ENCODE data around the gene SPOCK1.

SPOCK1 gene

GRCh38 chr5:137320056-137321045 is 178.8 kb downstream of the SPOCK1 start:
- peak; percentile 23 to 47 for DNase-seq

- DNase-seq, result no peak
Measured at GRCh38 chr5:137318027-137318426, 181.1 kb downstream of the SPOCK1 start.

GRCh38 chr5:137316346-137316736 is 182.8 kb downstream of the SPOCK1 start:
- DNase-seq, result no peak

- no peak for DNase-seq
Measured at GRCh38 chr5:137315534-137316345, 183.4 kb downstream of the SPOCK1 start.

- DNase-seq, result no peak
Measured at GRCh38 chr5:137315109-137315508, 184.0 kb downstream of the SPOCK1 start.

GRCh38 chr5:137313526-137314175 is 185.5 kb downstream of the SPOCK1 start:
- DNase-seq, result no peak

- no peak for DNase-seq
Measured at GRCh38 chr5:137312011-137312410, 187.1 kb downstream of the SPOCK1 start.

- DNase-seq, result no peak
Measured at GRCh38 chr5:137310051-137310730, 188.9 kb downstream of the SPOCK1 start.

GRCh38 chr5:137309290-137309689 is 189.8 kb downstream of the SPOCK1 start:
- DNase-seq, result no peak

- DNase-seq, result no peak
Measured at GRCh38 chr5:137308311-137308710, 190.8 kb downstream of the SPOCK1 start.

- DNase-seq, result no peak
Measured at GRCh38 chr5:137306903-137307302, 192.2 kb downstream of the SPOCK1 start.

- no peak for DNase-seq
Measured at GRCh38 chr5:137305971-137306602, 193.0 kb downstream of the SPOCK1 start.

GRCh38 chr5:137304226-137304874 is 194.8 kb downstream of the SPOCK1 start:
- no peak for DNase-seq

- no peak for DNase-seq
Measured at GRCh38 chr5:137303509-137303908, 195.6 kb downstream of the SPOCK1 start.

GRCh38 chr5:137300411-137301240 is 198.5 kb downstream of the SPOCK1 start:
- no peak for DNase-seq

GRCh38 chr5:137296213-137296781 is 202.8 kb downstream of the SPOCK1 start:
- no peak for DNase-seq

- DNase-seq, result no peak
Measured at GRCh38 chr5:137294604-137295003, 204.5 kb downstream of the SPOCK1 start.

- DNase-seq, result no peak
Measured at GRCh38 chr5:137292461-137293027, 206.6 kb downstream of the SPOCK1 start.

- DNase-seq, result no peak
Measured at GRCh38 chr5:137291436-137291835, 207.7 kb downstream of the SPOCK1 start.

GRCh38 chr5:137291031-137291430 is 208.1 kb downstream of the SPOCK1 start:
- no peak for DNase-seq
